Activated gamma-delta T cell treated with anti-CD3 and anti-CD28 coated beads, Interleukin-2, amount 50 U/mL, for 16 hours (primary cell): ENCODE measurements around the gene FAM53C.

Source experiments
- DNase-seq: peaks from one replicate; pipeline ENCODE4 v3.0.0-alpha.2; 2020; ENCODE audit warnings: low read depth

The FAM53C gene

GRCh38 chr5:138391859-138392386 is 53.9 kb downstream of the FAM53C start:
- no peak for DNase-seq
